HEK293 (cell line): ENCODE measurements around the gene PLCL1.
A peak's percentile ranks its signal among the peaks of the same experiment; 100 is the strongest.

Experiments used
- CTCF ChIA-PET: fragments of 350-600 bp; formaldehyde crosslinking; extraction: SDS; loops from one replicate; lab custom pipeline; 2021; ENCODE audit warnings: antibody characterized with exemption; lab: Yijun Ruan, JAX
- POLR2A ChIA-PET: fragments of 300-600 bp; formaldehyde crosslinking; extraction: SDS; loops from one replicate; lab custom pipeline; 2020; ENCODE audit warnings: antibody characterized with exemption, inconsistent platforms; lab: Yijun Ruan, JAX
- H3K27ac ChIP-seq: fragments of 200-500 bp; sonication (Bioruptor generic); 2 replicates; pipeline ENCODE4 v1.5.1; 2014; ENCODE audit warnings: low read depth, low read length, control low read depth, inconsistent platforms; ENCODE audit errors: extremely low read depth
- H3K36me3 ChIP-seq, 2 experiments: fragments of 200-500 bp in 1 of 2; sonication (Bioruptor generic) in 1 of 2; 1 replicate in 1 of 2; 2 replicates in 1 of 2; pipeline ENCODE4 v1.5.1; 2014 to 2017; ENCODE audit warnings: inconsistent platforms in 2 of 2, low read length in 2 of 2; ENCODE audit not compliant: control insufficient read depth in 2 of 2, insufficient read depth in 1 of 2
- H3K4me1 ChIP-seq: fragments of 200-500 bp; sonication (Bioruptor generic); 2 replicates; pipeline ENCODE4 v1.5.1; 2014; ENCODE audit warnings: mild to moderate bottlenecking, low read length, inconsistent platforms; ENCODE audit not compliant: control insufficient read depth, insufficient read depth
- H3K4me3 ChIP-seq: 2 replicates; pipeline ENCODE4 v1.5.1; 2011; ENCODE audit warnings: low read depth, mild to moderate bottlenecking, control low read depth, low read length, moderate library complexity
- H3K9me3 ChIP-seq: fragments of 200-500 bp; sonication (Bioruptor generic); 2 replicates; pipeline ENCODE4 v1.5.1; 2014; ENCODE audit warnings: low read depth, low read length, inconsistent platforms; ENCODE audit not compliant: control insufficient read depth, insufficient read depth
- EGR2 ChIP-seq: fragments of 450-650 bp; formaldehyde crosslinking; IDR thresholded peaks from 2 replicates; pipeline ENCODE4 v1.5.1; 2016; ENCODE audit warnings: low read depth, missing biosample characterization, missing genetic modification characterization
- FEZF1 ChIP-seq: fragments of 450-650 bp; formaldehyde crosslinking; IDR thresholded peaks from 2 replicates; pipeline ENCODE4 v1.5.1; 2016; ENCODE audit warnings: missing biosample characterization, missing genetic modification characterization
- GLI2 ChIP-seq: fragments of 450-650 bp; formaldehyde crosslinking; IDR thresholded peaks from 2 replicates; pipeline ENCODE4; 2017; ENCODE audit warnings: missing biosample characterization, missing genetic modification characterization, low read depth, borderline replicate concordance
- GLIS1 ChIP-seq: fragments of 450-650 bp; formaldehyde crosslinking; IDR thresholded peaks from 2 replicates; pipeline ENCODE4 v1.5.1; 2016; ENCODE audit warnings: missing biosample characterization, missing genetic modification characterization
- MZF1 ChIP-seq: fragments of 450-650 bp; formaldehyde crosslinking; IDR thresholded peaks from 2 replicates; pipeline ENCODE4 v1.5.1; 2017; ENCODE audit warnings: missing biosample characterization, missing genetic modification characterization, borderline replicate concordance
- PRDM4 ChIP-seq: fragments of 450-650 bp; formaldehyde crosslinking; IDR thresholded peaks from 2 replicates; pipeline ENCODE4 v1.5.1; 2017; ENCODE audit warnings: missing biosample characterization, missing genetic modification characterization
- WT1 ChIP-seq: fragments of 450-650 bp; formaldehyde crosslinking; IDR thresholded peaks from 2 replicates; pipeline ENCODE4 v1.5.1; 2016; ENCODE audit warnings: missing biosample characterization, missing genetic modification characterization
- ZBTB11 ChIP-seq: fragments of 450-650 bp; formaldehyde crosslinking; conservative IDR thresholded peaks from 2 replicates; pipeline ENCODE4 v1.5.1; 2016; ENCODE audit warnings: low read depth, missing biosample characterization, missing genetic modification characterization
- ZBTB8A ChIP-seq: fragments of 450-650 bp; formaldehyde crosslinking; IDR thresholded peaks from 2 replicates; pipeline ENCODE4 v1.5.1; 2016; ENCODE audit warnings: missing biosample characterization, missing genetic modification characterization
- ZFP3 ChIP-seq: fragments of 450-650 bp; formaldehyde crosslinking; IDR thresholded peaks from 2 replicates; pipeline ENCODE4 v1.5.1; 2016; ENCODE audit warnings: low read depth, missing biosample characterization, missing genetic modification characterization
- ZNF121 ChIP-seq: fragments of 450-650 bp; formaldehyde crosslinking; IDR thresholded peaks from 2 replicates; pipeline ENCODE4 v1.5.1; 2016; ENCODE audit warnings: missing biosample characterization, missing genetic modification characterization
- ZNF140 ChIP-seq: fragments of 450-650 bp; formaldehyde crosslinking; IDR thresholded peaks from 2 replicates; pipeline ENCODE4 v1.5.1; 2016; ENCODE audit warnings: missing biosample characterization, missing genetic modification characterization
- ZNF184 ChIP-seq: fragments of 450-650 bp; IDR thresholded peaks from 2 replicates; pipeline ENCODE4 v1.5.1; 2018; ENCODE audit warnings: missing biosample characterization, mild to moderate bottlenecking, missing genetic modification characterization
- ZNF211 ChIP-seq: fragments of 450-650 bp; formaldehyde crosslinking; IDR thresholded peaks from 2 replicates; pipeline ENCODE4 v1.5.1; 2016; ENCODE audit warnings: low read depth, missing biosample characterization, missing genetic modification characterization
- ZNF266 ChIP-seq: fragments of 450-650 bp; formaldehyde crosslinking; IDR thresholded peaks from 2 replicates; pipeline ENCODE4 v1.5.1; 2016; ENCODE audit warnings: missing biosample characterization, missing genetic modification characterization, low read depth
- ZNF302 ChIP-seq: fragments of 450-650 bp; formaldehyde crosslinking; IDR thresholded peaks from 2 replicates; pipeline ENCODE4 v1.5.1; 2016; ENCODE audit warnings: missing biosample characterization, missing genetic modification characterization, low read depth
- ZNF341 ChIP-seq: fragments of 450-650 bp; formaldehyde crosslinking; IDR thresholded peaks from 2 replicates; pipeline ENCODE4; 2016; ENCODE audit warnings: low read depth, missing biosample characterization, missing genetic modification characterization
- ZNF350 ChIP-seq: fragments of 450-650 bp; formaldehyde crosslinking; IDR thresholded peaks from 2 replicates; pipeline ENCODE4 v1.5.0; 2017; ENCODE audit warnings: missing biosample characterization, mild to moderate bottlenecking, missing genetic modification characterization
- ZNF391 ChIP-seq: fragments of 450-650 bp; formaldehyde crosslinking; IDR thresholded peaks from 2 replicates; pipeline ENCODE4 v1.5.1; 2016; ENCODE audit warnings: low read depth, missing biosample characterization, missing genetic modification characterization, borderline replicate concordance
- ZNF404 ChIP-seq: fragments of 450-650 bp; formaldehyde crosslinking; IDR thresholded peaks from 2 replicates; pipeline ENCODE4 v1.5.1; 2017; ENCODE audit warnings: missing biosample characterization, missing genetic modification characterization
- ZNF449 ChIP-seq: fragments of 450-650 bp; formaldehyde crosslinking; IDR thresholded peaks from 2 replicates; pipeline ENCODE4 v1.5.1; 2017; ENCODE audit warnings: missing biosample characterization, mild to moderate bottlenecking, missing genetic modification characterization, moderate library complexity
- ZNF561 ChIP-seq: fragments of 450-650 bp; IDR thresholded peaks from 2 replicates; pipeline ENCODE4 v1.5.1; 2018; ENCODE audit warnings: missing biosample characterization, missing genetic modification characterization, borderline replicate concordance
- ZNF585B ChIP-seq: fragments of 450-650 bp; formaldehyde crosslinking; IDR thresholded peaks from 2 replicates; pipeline ENCODE4 v1.5.1; 2016; ENCODE audit warnings: missing biosample characterization, missing genetic modification characterization
- ZNF610 ChIP-seq: fragments of 450-650 bp; formaldehyde crosslinking; IDR thresholded peaks from 2 replicates; pipeline ENCODE4 v1.5.1; 2016; ENCODE audit warnings: missing biosample characterization, missing genetic modification characterization, borderline replicate concordance
- ZNF629 ChIP-seq: fragments of 450-650 bp; formaldehyde crosslinking; IDR thresholded peaks from 2 replicates; pipeline ENCODE4 v1.5.1; 2017; ENCODE audit warnings: missing biosample characterization, missing genetic modification characterization
- ZNF664 ChIP-seq: fragments of 450-650 bp; formaldehyde crosslinking; IDR thresholded peaks from 2 replicates; pipeline ENCODE4 v1.5.1; 2016; ENCODE audit warnings: missing biosample characterization, missing genetic modification characterization
- ZNF791 ChIP-seq: fragments of 450-650 bp; formaldehyde crosslinking; IDR thresholded peaks from 2 replicates; pipeline ENCODE4 v1.5.1; 2016; ENCODE audit warnings: missing biosample characterization, missing genetic modification characterization
- ZNF792 ChIP-seq: fragments of 450-650 bp; formaldehyde crosslinking; IDR thresholded peaks from 2 replicates; pipeline ENCODE4 v1.5.1; 2016; ENCODE audit warnings: missing biosample characterization, missing genetic modification characterization
- ZNF843 ChIP-seq: fragments of 450-650 bp; formaldehyde crosslinking; IDR thresholded peaks from 2 replicates; pipeline ENCODE4 v1.5.1; 2016; ENCODE audit warnings: missing biosample characterization, missing genetic modification characterization

PLCL1 gene

GRCh38 chr2:197821550-197822289, 17.3 kb downstream of the PLCL1 start:
- Histone ChIP-seq H3K4me3 (no peak overlapping the region), H3K4me1 (no peaks in the 10 kb centered on the region), H3K36me3 (no peaks in the 10 kb centered on the region), H3K9me3 (no peaks in the 10 kb centered on the region), H3K27ac (no peak overlapping the region)
- CTCF ChIA-PET: interaction anchor here (0.7 kb wide), 1 partner anchor 13 kb away, joined by 3 read pairs; no protein-coding TSS in a partner anchor
- TF ChIP-seq ZNF449 (tag by site-specific recombination): no peak
- no peak for TF ChIP-seq PRDM4 (tag by site-specific recombination)
- TF ChIP-seq ZNF302 (tag by site-specific recombination): no peak
- TF ChIP-seq ZNF211 (tag by site-specific recombination): no peak
- no peak for TF ChIP-seq ZBTB8A (tag by site-specific recombination)
- POLR2A ChIA-PET: no interaction called here

GRCh38 chr2:197822333-197822732, 17.9 kb downstream of the PLCL1 start:
- ChIA-PET CTCF (no interaction called here), POLR2A (no interaction called here)
- Histone ChIP-seq H3K4me3 (no peak overlapping the region), H3K27ac (no peak overlapping the region), H3K4me1 (no peaks in the 10 kb centered on the region), H3K36me3 (no peaks in the 10 kb centered on the region), H3K9me3 (no peaks in the 10 kb centered on the region)
- TF ChIP-seq ZNF843 (tag by site-specific recombination): no peak
- no peak for TF ChIP-seq ZNF391
- TF ChIP-seq ZNF140: no peak
- TF ChIP-seq ZNF266: no peak
- no peak for TF ChIP-seq ZNF585B
- TF ChIP-seq ZNF792 (tag by site-specific recombination): no peak
- peak; percentile 81 for TF ChIP-seq EGR2 (tag by site-specific recombination)
- TF ChIP-seq MZF1 (tag by site-specific recombination): 0 out of 2 replicates have a peak, but pooled peaks have one; percentile 27
- no peak for TF ChIP-seq ZNF629 (tag by site-specific recombination)
- no peak for TF ChIP-seq GLIS1 (tag by site-specific recombination)
- no peak for TF ChIP-seq ZNF121 (tag by site-specific recombination)
- TF ChIP-seq ZNF341 (tag by site-specific recombination): no peak
- TF ChIP-seq ZFP3: no peak
- no peak for TF ChIP-seq ZNF610
- TF ChIP-seq ZNF561 (tag by site-specific recombination): no peak
- no peak for TF ChIP-seq ZNF350 (tag by site-specific recombination)
- TF ChIP-seq ZNF302 (tag by site-specific recombination): no peak
- no peak for TF ChIP-seq FEZF1 (tag by site-specific recombination)
- no peak for TF ChIP-seq ZNF404 (tag by site-specific recombination)
- no peak for TF ChIP-seq ZNF791 (tag by site-specific recombination)
- no peak for TF ChIP-seq ZNF664 (tag by site-specific recombination)
- TF ChIP-seq WT1 (tag by site-specific recombination): peak; percentile 92
- no peak for TF ChIP-seq ZNF184
- TF ChIP-seq ZBTB8A (tag by site-specific recombination): no peak
- no peak for TF ChIP-seq ZBTB11 (tag by site-specific recombination)
- no peak for TF ChIP-seq GLI2 (tag by site-specific recombination)
